ENCODE results near the gene HELLS. TPM values are rescaled to one million over a fixed set of nuclear protein-coding genes. Genes with fewer than 3 reads are reported as not detected.
"Not testable (repeated sequence)": the region's sequence is repeated elsewhere in the genome, so short reads cannot be mapped to it uniquely, and the experiment has no call there.

HELLS gene
- total RNA-seq, 2 donors from 2014 or later: 3.0 to 3.9 TPM

DNA sequence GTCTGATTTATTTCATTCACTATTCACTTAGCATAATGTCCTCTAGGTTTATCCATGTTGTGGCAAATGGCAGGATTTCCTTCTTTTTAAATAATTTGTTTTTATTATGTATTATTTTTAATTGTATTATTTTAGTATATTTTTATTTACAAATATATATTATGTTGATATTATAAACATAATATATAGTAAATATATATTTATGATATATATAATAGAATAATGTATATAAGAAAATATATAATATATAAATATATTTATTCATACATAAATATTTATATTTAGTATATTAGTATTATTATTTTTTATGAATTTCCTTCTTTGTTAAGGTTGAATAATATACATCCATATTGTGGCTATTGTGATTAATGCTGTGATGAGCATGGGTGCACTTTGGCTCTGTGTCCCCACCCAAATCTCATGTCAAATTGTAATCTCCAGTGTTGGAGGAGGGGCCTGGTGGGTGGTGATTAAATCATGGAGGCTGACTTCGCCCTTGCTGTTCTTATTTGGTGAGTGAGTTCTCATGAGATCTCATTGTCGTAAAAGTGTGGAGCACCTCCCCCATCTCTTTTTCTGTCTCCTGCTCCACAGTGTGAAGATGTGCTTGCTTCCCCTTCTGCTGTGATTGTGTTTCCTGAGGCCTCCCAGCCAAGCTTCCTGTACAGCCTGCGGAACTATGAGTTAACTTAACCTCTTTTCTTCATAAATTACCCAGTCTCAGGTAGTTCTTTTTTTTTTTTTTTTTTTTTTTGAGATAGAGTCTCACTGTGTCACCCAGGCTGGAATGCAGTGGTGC lies 85.7 kb downstream of the HELLS start:
- 64 to 84% methylated on average over 3 of the region's 3 CpGs for WGBS, 2 donors

DNA sequence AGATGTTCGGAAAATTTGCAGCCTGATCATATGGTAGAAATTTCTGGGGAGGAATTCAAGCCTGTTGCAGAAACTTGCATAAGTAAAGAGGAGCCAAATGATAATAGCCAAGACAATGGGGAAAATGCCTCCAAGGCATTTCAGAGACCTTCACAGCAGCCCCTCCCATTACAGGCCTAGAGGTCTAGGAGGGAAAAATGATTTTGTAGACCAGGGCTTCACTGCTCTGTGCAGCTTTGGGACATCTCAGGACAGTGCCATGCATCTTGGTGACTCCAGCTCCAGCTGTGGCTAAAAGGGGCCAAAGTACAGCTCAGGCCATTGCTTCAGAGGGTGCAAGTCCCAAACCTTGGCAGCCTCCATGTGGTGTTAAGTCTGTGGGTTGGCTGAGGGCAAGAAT lies 87.4 kb downstream of the HELLS start:
- 89 to 96% methylated on average over 1 of the region's 1 CpG for WGBS, 2 donors
- no peaks in the 10 kb centered on the region for H3K36me3 ChIP-seq (replicated peaks in 1 of 2; ENCODE audit: insufficient read depth in 1 of 2, low read depth in 2 of 2)
- no peaks in the 10 kb centered on the region for H3K4me1 ChIP-seq
- no peaks in the 10 kb centered on the region for H3K27me3 ChIP-seq
- intact Hi-C loops (cut with DNase I): no loop called here
- no peak overlapping the region for H3K4me3 ChIP-seq
- DNase-seq: no peak
- no peak for ATAC-seq
- no peak overlapping the region for H3K27ac ChIP-seq
- TF ChIP-seq POLR2A (IDR thresholded peaks at IDR 0.05): no peak
- TF ChIP-seq, protein P1, sequence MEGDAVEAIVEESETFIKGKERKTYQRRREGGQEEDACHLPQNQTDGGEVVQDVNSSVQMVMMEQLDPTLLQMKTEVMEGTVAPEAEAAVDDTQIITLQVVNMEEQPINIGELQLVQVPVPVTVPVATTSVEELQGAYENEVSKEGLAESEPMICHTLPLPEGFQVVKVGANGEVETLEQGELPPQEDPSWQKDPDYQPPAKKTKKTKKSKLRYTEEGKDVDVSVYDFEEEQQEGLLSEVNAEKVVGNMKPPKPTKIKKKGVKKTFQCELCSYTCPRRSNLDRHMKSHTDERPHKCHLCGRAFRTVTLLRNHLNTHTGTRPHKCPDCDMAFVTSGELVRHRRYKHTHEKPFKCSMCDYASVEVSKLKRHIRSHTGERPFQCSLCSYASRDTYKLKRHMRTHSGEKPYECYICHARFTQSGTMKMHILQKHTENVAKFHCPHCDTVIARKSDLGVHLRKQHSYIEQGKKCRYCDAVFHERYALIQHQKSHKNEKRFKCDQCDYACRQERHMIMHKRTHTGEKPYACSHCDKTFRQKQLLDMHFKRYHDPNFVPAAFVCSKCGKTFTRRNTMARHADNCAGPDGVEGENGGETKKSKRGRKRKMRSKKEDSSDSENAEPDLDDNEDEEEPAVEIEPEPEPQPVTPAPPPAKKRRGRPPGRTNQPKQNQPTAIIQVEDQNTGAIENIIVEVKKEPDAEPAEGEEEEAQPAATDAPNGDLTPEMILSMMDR (IDR thresholded peaks at IDR 0.05): no peak
- H3K9me3 ChIP-seq: peaks cover 0 to 2% (median 0%) of the 10 kb centered on the region in 3 donors

More for the DNA sequence above, 85.7 kb downstream of the HELLS start:
- no peaks in the 10 kb centered on the region for H3K36me3 ChIP-seq (replicated peaks in 1 of 2; ENCODE audit: insufficient read depth in 1 of 2, low read depth in 2 of 2)
- no peaks in the 10 kb centered on the region for H3K4me1 ChIP-seq
- intact Hi-C loops (cut with DNase I): no loop called here
- TF ChIP-seq POLR2A (IDR thresholded peaks at IDR 0.05): no peak
- TF ChIP-seq, protein P1 (IDR thresholded peaks at IDR 0.05): no peak
- no peaks in the 10 kb centered on the region for H3K27me3 ChIP-seq
- no peak for DNase-seq
- no peak overlapping the region for H3K27ac ChIP-seq
- no peak overlapping the region for H3K4me3 ChIP-seq
- H3K9me3 ChIP-seq: no peaks in the 10 kb centered on the region
- ATAC-seq: no peak

DNA sequence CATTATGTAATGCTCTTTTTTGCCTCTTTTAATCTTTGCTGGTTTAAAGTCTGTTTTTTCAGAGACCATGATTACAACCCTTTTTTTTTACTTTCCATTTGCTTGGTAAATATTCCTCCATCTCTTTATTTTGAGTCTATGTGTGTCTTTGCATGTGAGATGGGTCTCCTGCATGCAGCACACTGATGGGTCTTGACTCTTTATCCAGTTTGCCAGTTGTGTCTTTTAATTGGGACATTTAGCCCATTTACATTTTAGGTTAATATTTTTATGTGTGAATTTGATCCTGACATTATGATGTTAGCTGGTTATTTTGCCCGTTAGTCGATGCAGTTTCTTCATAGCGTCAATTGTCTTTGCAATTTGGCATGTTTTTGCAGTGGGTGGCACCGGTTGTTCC lies 92.5 kb downstream of the HELLS start:
- not testable (repeated sequence) for DNase-seq, ATAC-seq
- WGBS, 2 donors: 88 to 100% methylated on average over 4 of the region's 4 CpGs

DNA sequence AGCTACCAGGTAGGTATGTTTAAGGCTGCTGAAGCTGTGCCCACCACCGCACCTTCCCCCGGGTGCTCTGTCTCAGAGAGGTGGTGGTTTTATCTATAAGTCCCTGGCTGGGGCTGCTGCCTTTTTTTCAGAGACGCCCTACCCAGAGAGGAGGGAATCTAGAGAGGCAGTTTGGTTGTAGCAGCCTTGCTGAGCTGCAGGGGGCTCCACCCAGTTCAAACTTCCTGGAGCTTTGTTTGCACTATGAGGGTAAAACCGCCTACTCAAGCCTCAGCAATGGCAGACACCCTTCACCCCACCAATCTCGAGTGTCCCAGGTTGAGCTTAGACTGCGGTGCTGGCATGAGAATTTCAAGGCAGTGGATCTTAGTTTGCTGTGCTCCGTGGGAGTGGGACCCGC lies 94.3 kb downstream of the HELLS start:
- Histone ChIP-seq H3K4me1 (no peaks in the 10 kb centered on the region), H3K36me3 (replicated peaks in 1 of 2; ENCODE audit: insufficient read depth in 1 of 2, low read depth in 2 of 2) (no peaks in the 10 kb centered on the region), H3K4me3 (no peak overlapping the region), H3K27ac (no peak overlapping the region), H3K9me3 (peaks cover 0 to 10% (median 0%) of the 10 kb centered on the region in 3 donors), H3K27me3 (no peaks in the 10 kb centered on the region)
- no peak for TF ChIP-seq POLR2A (IDR thresholded peaks at IDR 0.05)
- TF ChIP-seq, protein P1 (IDR thresholded peaks at IDR 0.05): no peak
- ATAC-seq: no peak
- no peak for DNase-seq
- intact Hi-C loops (cut with DNase I): no loop called here
- WGBS, 2 donors: 85 to 88% methylated on average over 7 to 8 of the region's 8 CpGs

More for the DNA sequence above, 92.5 kb downstream of the HELLS start:
- H3K27ac ChIP-seq; intact Hi-C loops (cut with DNase I); H3K4me1 ChIP-seq; H3K4me3 ChIP-seq; H3K9me3 ChIP-seq; H3K27me3 ChIP-seq; H3K36me3 ChIP-seq (replicated peaks in 1 of 2; ENCODE audit: insufficient read depth in 1 of 2, low read depth in 2 of 2): not testable (repeated sequence)

DNA sequence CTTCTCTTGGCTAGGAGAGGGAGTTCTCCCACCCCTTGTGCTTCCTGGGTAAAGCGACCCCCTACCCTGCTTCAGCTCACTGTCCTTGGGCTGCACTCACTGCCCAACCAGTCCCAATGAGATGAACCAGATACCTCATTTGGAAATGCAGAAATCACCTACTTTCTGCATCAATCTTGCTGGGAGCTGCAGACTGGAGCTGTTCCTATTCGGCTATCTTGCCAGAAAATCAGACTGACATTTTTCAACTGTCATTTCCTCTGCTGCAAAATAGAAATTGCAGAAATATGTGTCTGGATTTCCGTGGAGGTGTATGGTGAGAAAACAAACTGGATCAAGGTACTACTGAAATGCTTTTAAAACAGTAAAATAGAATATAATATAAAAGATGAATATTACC lies 95.0 kb downstream of the HELLS start:
- TF ChIP-seq POLR2A (IDR thresholded peaks at IDR 0.05): no peak
- TF ChIP-seq, protein P1 (IDR thresholded peaks at IDR 0.05): no peak
- H3K27ac ChIP-seq: no peak overlapping the region
- H3K36me3 ChIP-seq (replicated peaks in 1 of 2; ENCODE audit: insufficient read depth in 1 of 2, low read depth in 2 of 2): no peaks in the 10 kb centered on the region
- no peak for ATAC-seq
- no peaks in the 10 kb centered on the region for H3K27me3 ChIP-seq
- intact Hi-C loops (cut with DNase I): no loop called here
- H3K9me3 ChIP-seq: peaks cover 0 to 10% (median 0%) of the 10 kb centered on the region in 3 donors
- no peak for DNase-seq
- WGBS, 2 donors: 50 to 56% methylated on average over 3 of the region's 3 CpGs
- H3K4me3 ChIP-seq: no peak overlapping the region
- no peaks in the 10 kb centered on the region for H3K4me1 ChIP-seq
